IMR-90 (cell line): ENCODE results near the gene PSMD4. TPM values are rescaled to one million over a fixed set of nuclear protein-coding genes. Genes with fewer than 3 reads are reported as not detected.

Experiments
- ATAC-seq: fragments of 200-7000 bp; cut with Tn5 transposase; 2 replicates; pipeline ENCODE4 v1.9.1; 2020; ENCODE audit warnings: low read depth, mild to moderate bottlenecking, moderate library complexity
- BruUV-seq: library from RNA; stranded (reverse); fragments of 400-500 nt; replicated peaks from 2 replicates; lab custom pipeline; 2021; lab: Mats Ljungman, UMichigan
- CTCF ChIA-PET: fragments of 300-600 bp; formaldehyde crosslinking; extraction: SDS; loops from one replicate; lab custom pipeline; 2021; ENCODE audit warnings: antibody characterized with exemption; lab: Yijun Ruan, JAX
- POLR2A ChIA-PET: fragments of 300-600 bp; sonication (Branson Sonifier 250); formaldehyde crosslinking; loops from one replicate; lab custom pipeline; 2022; ENCODE audit warnings: antibody characterized with exemption; ENCODE audit not compliant: unreplicated experiment; lab: Charles Lee
- DNase-seq: peaks from one replicate; pipeline ENCODE4 v3.0.0; 2013
- H2AFZ ChIP-seq: replicated peaks from 2 replicates; pipeline ENCODE3; 2013; ENCODE audit warnings: low read length, mild to moderate bottlenecking; ENCODE audit not compliant: poor library complexity
- H2AK5ac ChIP-seq: 2 replicates; pipeline ENCODE4 v1.6.1; 2013; ENCODE audit warnings: low read depth, low read length, inconsistent platforms
- H2AK9ac ChIP-seq: replicated peaks from 2 replicates; pipeline ENCODE3; 2013; ENCODE audit warnings: mild to moderate bottlenecking, low read depth, low read length, moderate library complexity; ENCODE audit not compliant: poor library complexity
- H2BK120ac ChIP-seq: 2 replicates; pipeline ENCODE4 v1.6.1; 2013; ENCODE audit warnings: low read depth, low read length, inconsistent platforms
- H2BK15ac ChIP-seq: 3 replicates; pipeline ENCODE4 v1.6.1; 2013; ENCODE audit warnings: low read depth, low read length, inconsistent platforms
- H2BK20ac ChIP-seq: 2 replicates; pipeline ENCODE4 v1.6.1; 2013; ENCODE audit warnings: low read depth, mild to moderate bottlenecking, inconsistent platforms, low read length, moderate library complexity
- H2BK5ac ChIP-seq: 2 replicates; pipeline ENCODE4 v1.6.1; 2013; ENCODE audit warnings: mild to moderate bottlenecking, low read depth, low read length, inconsistent platforms; ENCODE audit not compliant: poor library complexity, severe bottlenecking
- H3K14ac ChIP-seq: replicated peaks from 2 replicates; pipeline ENCODE4 v1.6.1; 2013; ENCODE audit warnings: low read depth, low read length, inconsistent platforms
- H3K18ac ChIP-seq: 2 replicates; pipeline ENCODE4 v1.6.1; 2013; ENCODE audit warnings: low read depth, low read length, control low read depth
- H3K23ac ChIP-seq: 2 replicates; pipeline ENCODE4 v1.6.1; 2013; ENCODE audit warnings: low read depth, low read length, inconsistent platforms
- H3K27ac ChIP-seq: 2 replicates; pipeline ENCODE4 v1.5.1; 2013; ENCODE audit warnings: mild to moderate bottlenecking, control low read depth, low read length; ENCODE audit not compliant: insufficient read depth
- H3K27me3 ChIP-seq: 2 replicates; pipeline ENCODE4 v1.6.1; 2013; ENCODE audit warnings: low read length; ENCODE audit not compliant: control insufficient read depth, insufficient read depth
- H3K36me3 ChIP-seq: 2 replicates; pipeline ENCODE4 v1.6.1; 2013; ENCODE audit warnings: low read length, mixed read lengths; ENCODE audit not compliant: control insufficient read depth, insufficient read depth
- H3K4ac ChIP-seq: 2 replicates; pipeline ENCODE4 v1.6.1; 2013; ENCODE audit warnings: low read depth, low read length, inconsistent platforms
- H3K4me1 ChIP-seq: 2 replicates; pipeline ENCODE4 v1.6.1; 2013; ENCODE audit warnings: low read length, mixed read lengths; ENCODE audit not compliant: control insufficient read depth, insufficient read depth
- H3K4me2 ChIP-seq: 2 replicates; pipeline ENCODE4 v1.6.1; 2013; ENCODE audit warnings: low read depth, mild to moderate bottlenecking, control low read depth, low read length, moderate library complexity
- H3K4me3 ChIP-seq: 2 replicates; pipeline ENCODE4 v1.5.1; 2013; ENCODE audit warnings: low read depth, mild to moderate bottlenecking, control low read depth, low read length, moderate library complexity; ENCODE audit not compliant: insufficient read depth
- H3K56ac ChIP-seq: 2 replicates; pipeline ENCODE4 v1.6.1; 2013; ENCODE audit warnings: low read length, inconsistent platforms; ENCODE audit not compliant: insufficient read depth; ENCODE audit errors: extremely low read depth
- H3K79me1 ChIP-seq, 2 experiments: 2 replicates each; pipeline ENCODE4 v1.6.1; 2013; ENCODE audit warnings: low read length in 2 of 2, inconsistent platforms in 1 of 2, low read depth in 1 of 2
- H3K9ac ChIP-seq: 2 replicates; pipeline ENCODE4 v1.6.1; 2013; ENCODE audit warnings: low read depth, low read length, control low read depth
- H3K9me1 ChIP-seq: 2 replicates; pipeline ENCODE4 v1.6.1; 2013; ENCODE audit warnings: low read length, inconsistent platforms; ENCODE audit not compliant: insufficient read depth
- H3K9me3 ChIP-seq: 2 replicates; pipeline ENCODE4 v1.6.1; 2013; ENCODE audit warnings: low read length; ENCODE audit not compliant: control insufficient read depth, insufficient read depth
- H4K20me1 ChIP-seq: 2 replicates; pipeline ENCODE4 v1.6.1; 2013; ENCODE audit warnings: low read length, inconsistent platforms; ENCODE audit not compliant: insufficient read depth
- H4K5ac ChIP-seq: 2 replicates; pipeline ENCODE4 v1.6.1; 2013; ENCODE audit warnings: mild to moderate bottlenecking, low read depth, low read length, control low read depth
- H4K8ac ChIP-seq, 2 experiments: 2 replicates each; pipeline ENCODE4 v1.6.1; 2013; ENCODE audit warnings: low read depth in 2 of 2, low read length in 2 of 2, control low read depth in 1 of 2, inconsistent platforms in 1 of 2
- H4K91ac ChIP-seq: 2 replicates; pipeline ENCODE4 v1.6.1; 2013; ENCODE audit warnings: low read depth, low read length, inconsistent platforms; ENCODE audit not compliant: insufficient read depth
- CEBPB ChIP-seq: IDR thresholded peaks from 2 replicates; pipeline ENCODE4 v1.6.1; 2012; ENCODE audit warnings: low read depth, low read length, improper control_type of control experiment
- MAFK ChIP-seq: IDR thresholded peaks from 2 replicates; pipeline ENCODE4 v1.6.1; 2012; ENCODE audit warnings: low read depth, low read length, improper control_type of control experiment
- NFE2L2 ChIP-seq: fragments of 150-350 bp; IDR thresholded peaks from 2 replicates; pipeline ENCODE4 v1.6.1; 2016; ENCODE audit warnings: low read depth, mild to moderate bottlenecking, low read length
- RCOR1 ChIP-seq: IDR thresholded peaks from 2 replicates; pipeline ENCODE4 v1.6.1; 2012; ENCODE audit warnings: mild to moderate bottlenecking, low read length, improper control_type of control experiment; ENCODE audit not compliant: insufficient replicate concordance
- WGBS, 2 experiments: methylation state at CpG; one replicate each; pipeline versions ENCODE4 v1.1.5 to v1.1.7; 2013; ENCODE audit warnings: missing lambda C conversion rate in 2 of 2; ENCODE audit not compliant: insufficient read length in 1 of 2; ENCODE audit errors: extremely low coverage in 2 of 2; 5-methylcytosine and 5-hydroxymethylcytosine counted together
- dilution Hi-C: fragments of 300-500 bp; cut with HindIII; formaldehyde crosslinking; loops from one replicate; pipeline ENCODE4 v1.14.3; 2018; ENCODE audit warnings: low sequenced_read_pairs; ENCODE audit not compliant: unreplicated experiment
- in situ Hi-C: fragments of 300-500 bp; cut with MboI; formaldehyde crosslinking; loops from 3 replicates; pipeline ENCODE4 v1.14.3; 2019; ENCODE audit warnings: low sequenced_read_pairs, inconsistent platforms, mixed read lengths
- intact Hi-C: fragments of 100-400 bp; cut with micrococcal nuclease; formaldehyde crosslinking; loops from 2 replicates; pipeline ENCODE4 v1.10.0; 2022
- polyA plus RNA-seq, 3 experiments: library from polyadenylated mRNA; depleted of rRNA; stranded (reverse); fragments of >200 nt; gene quantifications; 2 replicates each; pipeline ENCODE4 v1.2.3, GENCODE V29; 2012; ENCODE audit warnings: low replicate concordance in 1 of 3
- total RNA-seq: library from RNA; depleted of rRNA; stranded (reverse); fragments of >200 nt; gene quantifications from 2 replicates; pipeline ENCODE4 v1.2.3, GENCODE V29; 2012
- TF ChIP-seq, protein P1 (sequence below): fragments of 150-350 bp; IDR thresholded peaks from 2 replicates; pipeline ENCODE4 v1.6.1; 2017; ENCODE audit warnings: mild to moderate bottlenecking, antibody characterized with exemption, low read length, low read depth

PSMD4 gene
- total and polyA plus RNA-seq, 2 of the 4 experiments (the other 2 are of a cell fraction) = 289 to 314 TPM

- intact Hi-C loops = no loop called here
- WGBS, 2 experiments = no CpG with 5 or more reads among the region's 6 CpGs
- no peak overlapping the region for H4K5ac ChIP-seq
- no peaks in the 10 kb centered on the region for H3K27me3 ChIP-seq
- H3K9me3 ChIP-seq = no peaks in the 10 kb centered on the region
- H4K8ac ChIP-seq = no peak overlapping the region
- no peak overlapping the region for H2AK9ac ChIP-seq
- no peak overlapping the region for H4K91ac ChIP-seq
- ATAC-seq = no peak
- H2AFZ ChIP-seq = no peak overlapping the region
- H2BK120ac ChIP-seq = no peak overlapping the region
- in situ Hi-C loops = no loop called here
- peaks cover 22 to 49% of the 10 kb centered on the region in 2 experiments for H3K79me1 ChIP-seq
- H3K56ac ChIP-seq = no peak overlapping the region
- no TSS peak for BruUV-seq
- H2BK20ac ChIP-seq = no peak overlapping the region
- no peak for DNase-seq
- peaks cover 6% of the 10 kb centered on the region for H3K4me1 ChIP-seq
- H3K4me2 ChIP-seq = no peak overlapping the region
- no peak overlapping the region for H3K4ac ChIP-seq
- no peak overlapping the region for H3K4me3 ChIP-seq
- H3K27ac ChIP-seq = no peak overlapping the region
- CTCF ChIA-PET = no interaction called here
- no peak overlapping the region for H3K9ac ChIP-seq
- no peak overlapping the region for H3K18ac ChIP-seq
- H3K9me1 ChIP-seq = peaks cover 6% of the 10 kb centered on the region
- TF ChIP-seq RCOR1 (no peak), NFE2L2 (no peak), MAFK (no peak), CEBPB (no peak)
- TF ChIP-seq, protein P1, sequence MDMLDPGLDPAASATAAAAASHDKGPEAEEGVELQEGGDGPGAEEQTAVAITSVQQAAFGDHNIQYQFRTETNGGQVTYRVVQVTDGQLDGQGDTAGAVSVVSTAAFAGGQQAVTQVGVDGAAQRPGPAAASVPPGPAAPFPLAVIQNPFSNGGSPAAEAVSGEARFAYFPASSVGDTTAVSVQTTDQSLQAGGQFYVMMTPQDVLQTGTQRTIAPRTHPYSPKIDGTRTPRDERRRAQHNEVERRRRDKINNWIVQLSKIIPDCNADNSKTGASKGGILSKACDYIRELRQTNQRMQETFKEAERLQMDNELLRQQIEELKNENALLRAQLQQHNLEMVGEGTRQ = no peak
- no peak overlapping the region for H2BK15ac ChIP-seq
- H3K14ac ChIP-seq = no peak overlapping the region
- peaks cover 25% of the 10 kb centered on the region; the same call in 1 of the 2 replicates for H4K20me1 ChIP-seq
- dilution Hi-C loops = no loop called here
- H3K36me3 ChIP-seq = peaks cover 65% of the 10 kb centered on the region
- H2BK5ac ChIP-seq = no peak overlapping the region
- no peak overlapping the region for H3K23ac ChIP-seq
- no peak overlapping the region for H2AK5ac ChIP-seq
- POLR2A ChIA-PET = no interaction called here
Observed at GRCh38 chr1:151235235-151235634, 19.3 kb upstream of the PSMD4 start.
